Activated CD4-positive, alpha-beta T cell treated with anti-CD3 and anti-CD28 coated beads, Interleukin-10, Interleukin-2, amounts not matched to agents 100 ng/mL and 50 ng/mL, durations not matched to agents 16 hours and 8 hours (primary cell): Measurements from ENCODE around the gene DST.

Experiments
- DNase-seq: peaks from one replicate; pipeline ENCODE4 v3.0.0-alpha.2; 2020

Gene DST

DNA sequence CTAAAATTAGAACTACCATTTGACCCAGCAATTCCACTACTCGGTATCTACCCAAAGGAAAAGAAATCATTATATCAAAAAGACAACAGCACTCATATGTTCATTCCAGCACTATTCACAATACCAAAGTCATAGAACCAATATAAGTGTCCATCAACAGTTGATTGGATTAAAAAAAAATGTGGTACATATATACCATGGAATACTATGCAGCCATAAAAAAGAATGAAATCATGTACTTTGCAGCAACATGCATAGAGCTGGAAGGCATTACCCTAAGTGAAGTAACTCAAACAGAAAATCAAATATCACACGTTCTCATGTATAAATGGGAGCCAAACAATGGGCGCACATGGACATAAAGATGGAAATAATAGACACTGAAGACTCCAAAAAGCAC, 163.3 kb downstream of the DST start:
- DNase-seq, result no peak

- no peak for DNase-seq
Observed at GRCh38 chr6:56478202-56478601, 164.5 kb downstream of the DST start.

GRCh38 chr6:56477241-56477640, 165.4 kb downstream of the DST start:
- no peak for DNase-seq

- no peak for DNase-seq
Observed at GRCh38 chr6:56475736-56476457, 166.8 kb downstream of the DST start.

GRCh38 chr6:56474532-56474931, 168.2 kb downstream of the DST start:
- DNase-seq, result no peak

DNA sequence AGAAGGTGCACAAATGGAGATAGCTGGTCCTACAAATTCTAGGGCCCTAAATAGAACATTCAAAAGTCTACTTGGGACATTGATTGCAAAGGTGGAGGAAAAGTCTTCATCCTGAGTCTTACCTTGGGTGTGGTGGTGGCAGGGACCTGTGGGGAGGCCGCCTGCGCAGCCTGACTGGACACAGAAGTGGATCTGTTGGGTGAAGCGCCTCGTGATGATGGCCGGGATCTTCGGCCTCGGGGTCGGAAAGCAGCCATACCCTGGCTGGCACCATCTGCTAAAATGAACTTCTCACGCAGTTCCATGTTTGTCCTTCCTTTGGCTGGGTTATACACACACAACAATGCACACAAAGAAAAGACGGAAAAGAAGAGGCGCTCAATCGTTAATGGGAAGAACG, 179.2 kb downstream of the DST start:
- DNase-seq, result no peak

DNA sequence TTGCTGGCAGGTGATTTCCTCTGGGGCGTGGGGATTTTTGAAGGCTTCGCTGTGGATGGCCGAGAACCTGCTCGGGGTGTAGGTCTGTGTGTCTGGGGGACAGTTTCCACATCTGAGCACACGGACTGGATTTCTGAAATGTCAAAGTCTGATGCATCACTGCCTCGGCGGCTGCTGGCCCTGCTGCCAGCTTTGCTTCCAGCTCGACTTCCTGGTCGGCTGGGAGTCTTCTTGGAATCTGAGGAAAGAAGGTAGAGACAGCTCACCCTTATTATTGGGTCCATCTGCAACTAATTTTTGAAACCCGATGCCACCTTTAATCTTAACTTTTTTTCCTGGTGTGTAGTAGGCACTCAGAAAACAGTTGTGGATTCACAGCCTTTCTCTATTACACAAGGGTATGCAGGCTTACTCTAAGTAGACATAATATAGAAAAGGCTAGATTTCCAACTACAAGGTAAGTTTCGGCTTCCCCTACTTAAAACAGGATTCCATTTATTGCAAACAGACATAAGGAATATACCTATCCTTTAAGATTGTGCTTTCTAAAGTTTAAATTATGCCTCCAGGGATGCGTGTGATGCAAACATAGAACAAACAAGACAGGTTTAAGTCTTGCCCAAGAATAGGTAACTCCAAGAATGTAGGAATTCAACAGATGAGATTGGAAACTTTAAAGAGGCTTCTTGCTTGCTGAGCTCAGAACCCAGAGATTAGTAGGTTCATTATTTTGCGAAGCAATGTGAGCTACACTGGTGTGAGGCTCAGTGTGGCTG, 183.5 kb downstream of the DST start:
- no peak for DNase-seq

DNA sequence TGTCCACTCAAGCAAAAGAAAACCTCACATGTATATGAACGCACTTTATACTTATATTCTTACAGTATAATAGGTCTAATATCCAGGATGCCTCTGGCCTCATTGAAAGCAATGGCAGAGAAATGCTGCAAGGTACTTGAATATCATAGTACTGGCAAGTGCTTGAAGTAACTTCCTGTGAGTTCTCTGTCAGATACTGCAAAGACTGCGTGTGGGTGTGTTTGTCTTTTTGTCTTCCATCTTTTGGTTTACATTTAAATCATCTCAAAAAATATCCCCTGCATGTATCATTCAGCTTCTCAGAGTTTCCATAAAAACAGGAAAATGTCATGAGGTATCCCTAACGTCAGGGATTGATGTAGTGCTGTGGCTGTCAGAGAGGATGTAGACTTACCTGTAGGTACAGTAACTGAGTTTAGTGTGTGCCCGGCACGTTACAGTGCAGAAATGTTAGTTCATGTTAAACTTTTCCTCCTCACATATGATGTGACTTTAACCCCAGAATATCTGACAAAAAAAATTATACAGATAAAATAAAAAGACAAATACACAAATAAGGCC, 184.3 kb downstream of the DST start:
- no peak for DNase-seq

- no peak for DNase-seq
Observed at GRCh38 chr6:56456785-56457184, 185.9 kb downstream of the DST start.

- no peak for DNase-seq
Observed at GRCh38 chr6:56450882-56451739, 191.6 kb downstream of the DST start.

- DNase-seq, result no peak
Observed at GRCh38 chr6:56450376-56450775, 192.3 kb downstream of the DST start.

GRCh38 chr6:56448046-56448445, 194.6 kb downstream of the DST start:
- DNase-seq, result no peak

DNA sequence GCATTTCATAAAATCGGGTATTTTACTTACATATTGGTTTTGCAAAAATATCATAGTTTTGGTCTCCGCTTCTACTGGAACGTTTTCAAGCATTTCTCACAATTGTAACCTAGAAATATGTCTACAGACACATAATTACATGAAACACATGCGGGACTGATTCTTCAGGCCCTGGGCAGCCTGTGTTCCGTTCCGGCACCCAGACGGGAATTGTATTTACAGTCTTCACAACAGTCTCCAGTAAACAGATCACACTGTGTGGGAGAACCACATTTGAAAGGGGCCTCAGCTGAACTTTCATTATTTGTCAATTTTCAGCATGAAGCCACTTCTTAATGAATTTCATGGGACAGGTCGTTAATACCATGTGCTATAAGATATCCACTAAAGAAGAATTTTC, 196.9 kb downstream of the DST start:
- DNase-seq, result no peak

DNA sequence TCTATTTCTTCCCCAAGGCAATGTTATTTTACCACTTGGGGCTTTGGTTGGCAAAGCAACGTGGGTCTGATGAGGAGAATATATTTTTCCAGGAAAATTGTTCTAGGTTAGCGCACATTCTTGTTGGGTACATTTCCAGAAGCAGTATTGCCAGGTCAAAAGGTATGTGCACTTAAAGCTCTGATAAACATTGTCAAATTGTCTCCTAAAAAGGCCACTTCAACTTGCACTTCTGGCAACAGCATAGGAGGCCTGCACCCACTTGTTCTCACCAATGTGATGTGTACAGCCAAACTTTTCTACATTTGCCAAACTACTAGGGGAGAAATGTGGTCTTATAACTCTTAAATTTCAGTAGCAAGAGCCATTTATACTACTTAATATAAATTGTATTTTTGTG, 197.8 kb downstream of the DST start:
- DNase-seq, result no peak

DNA sequence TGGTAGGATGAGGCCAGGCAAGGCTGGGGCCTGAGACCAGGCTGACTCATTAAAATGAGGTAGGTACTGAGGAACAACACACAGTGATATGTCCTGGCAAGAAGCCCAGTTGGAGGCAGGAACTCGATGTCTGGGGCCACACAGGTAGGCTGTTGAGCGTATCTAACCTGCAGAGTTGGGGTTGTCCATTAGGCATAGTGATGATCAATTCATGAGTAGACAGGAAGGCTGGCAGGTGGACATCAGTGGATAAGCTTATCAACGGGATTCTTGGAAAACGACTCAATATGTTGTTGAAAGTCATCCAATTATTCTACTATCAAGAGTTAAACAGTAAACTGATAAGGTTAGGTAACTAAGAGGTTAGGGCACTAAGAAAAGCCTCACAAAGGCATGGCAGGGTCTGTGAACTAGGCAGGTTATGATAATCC, 202.1 kb downstream of the DST start:
- no peak for DNase-seq

DNA sequence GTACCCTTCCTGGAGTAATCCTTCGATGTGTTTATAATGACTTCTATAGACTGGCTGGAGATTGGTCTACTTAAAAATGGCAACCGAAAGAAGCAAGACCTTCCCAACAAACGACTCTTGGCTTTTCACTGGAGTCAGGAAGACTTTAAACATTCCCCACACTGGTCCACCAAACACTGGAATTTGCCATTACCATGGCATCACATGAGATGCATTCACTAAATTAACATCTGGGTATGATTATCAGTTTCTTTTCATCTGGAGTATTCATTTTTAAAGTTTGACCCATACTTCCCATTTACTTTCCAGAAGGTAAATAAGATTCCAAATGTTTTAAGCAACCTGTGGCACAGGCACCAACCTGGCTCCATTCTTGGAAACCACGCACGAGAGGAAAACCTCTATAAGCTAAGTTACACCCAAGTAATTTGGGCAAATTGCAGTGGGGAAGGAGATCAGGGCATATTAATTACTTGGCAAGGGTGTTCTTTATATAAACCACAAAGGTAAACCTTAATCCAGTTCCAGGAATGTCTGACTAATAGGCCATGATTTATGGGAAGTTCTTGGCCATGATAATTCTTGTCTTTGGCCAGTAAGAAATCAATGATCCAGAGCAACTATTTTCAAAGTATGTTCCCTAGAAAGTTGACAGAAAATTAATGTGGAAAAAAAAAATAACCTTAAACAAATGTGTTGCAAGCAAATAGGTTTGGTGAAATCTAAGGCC, 205.4 kb downstream of the DST start:
- DNase-seq, result no peak

- DNase-seq, result no peak
Observed at GRCh38 chr6:56435754-56436153, 206.9 kb downstream of the DST start.

DNA sequence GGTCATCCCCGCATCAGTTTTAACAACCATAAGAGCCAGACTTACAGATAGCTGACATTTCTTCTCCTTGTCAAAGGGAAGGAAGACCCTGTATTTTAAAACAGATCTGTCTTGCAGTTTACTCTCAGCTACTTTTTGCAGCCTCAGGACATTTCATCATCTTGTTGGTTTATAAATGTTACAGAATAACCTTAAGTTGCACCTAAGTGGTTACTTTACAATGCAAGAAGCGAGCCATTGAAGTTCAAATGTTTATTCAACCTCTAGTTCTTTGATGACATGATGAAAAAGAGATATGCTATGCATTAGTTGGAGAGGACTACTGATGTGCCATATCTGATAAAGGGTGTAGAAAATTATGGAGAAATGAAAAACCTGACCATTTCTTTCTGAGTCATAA, 207.4 kb downstream of the DST start:
- no peak for DNase-seq

DNA sequence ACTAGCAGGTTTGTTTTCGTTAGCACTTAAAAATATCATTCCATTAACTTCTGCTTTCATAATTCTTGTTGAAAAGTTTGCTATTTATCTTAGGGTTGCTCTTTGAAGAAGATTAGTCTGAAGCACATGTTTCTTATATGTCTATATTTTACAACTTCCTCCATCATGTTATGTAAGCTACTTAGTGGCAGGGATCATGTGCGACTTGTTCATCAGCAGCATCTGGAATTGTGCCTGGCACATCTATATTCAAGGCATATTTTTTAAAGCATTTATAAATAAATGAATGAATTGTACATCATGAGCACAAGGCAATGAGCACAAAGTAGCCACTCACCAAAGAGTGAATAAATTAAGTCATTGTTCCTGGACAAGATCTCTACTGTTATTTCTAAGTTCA, 208.1 kb downstream of the DST start:
- DNase-seq, result no peak

- DNase-seq, result no peak
Observed at GRCh38 chr6:56433119-56433518, 209.6 kb downstream of the DST start.

- DNase-seq, result no peak
Observed at GRCh38 chr6:56432194-56432593, 210.5 kb downstream of the DST start.
